HCT116 (cell line): Measurements from ENCODE around the gene RBM20. TPM values are rescaled to one million over a fixed set of nuclear protein-coding genes. Genes with fewer than 3 reads are reported as not detected.

ENCODE experiments used
- ATAC-seq: fragments of 200-7000 bp; cut with Tn5 transposase; 2 replicates; pipeline ENCODE4 v1.9.1; 2020; ENCODE audit warnings: mild to moderate bottlenecking, moderate library complexity
- BruUV-seq: library from RNA; stranded (reverse); fragments of 400-500 nt; replicated peaks from 2 replicates; lab custom pipeline; 2021; lab: Mats Ljungman, UMichigan
- CTCF ChIA-PET: fragments of 300-600 bp; sonication (Branson Sonifier 250); formaldehyde crosslinking; loops from one replicate; lab custom pipeline; 2021; ENCODE audit warnings: antibody characterized with exemption; lab: Charles Lee
- POLR2A ChIA-PET: fragments of 300-600, 350-600 bp; sonication (Branson Sonifier 250); formaldehyde crosslinking; loops from one replicate; lab custom pipeline; 2021; ENCODE audit warnings: antibody characterized with exemption; lab: Charles Lee
- RAD21 ChIA-PET, 2 experiments: fragments of 300-600 bp; sonication (Branson Sonifier 250); formaldehyde crosslinking; loops; one replicate each; lab custom pipeline; 2023; ENCODE audit warnings: low total read pairs in 2 of 2; ENCODE audit not compliant: uncharacterized antibody in 2 of 2, unreplicated experiment in 2 of 2, low non-redundant PET in 1 of 2; lab: Charles Lee
- DNase-seq: peaks from one replicate; pipeline ENCODE4 v3.0.0-alpha.2; 2010; ENCODE audit warnings: low read depth, low spot score
- H2AFZ ChIP-seq: fragments of 200-600 bp; shearing (Covaris generic), sonication (generic); 2 replicates; pipeline ENCODE4 v1.6.1; 2017; ENCODE audit warnings: low read depth, mixed run types, mixed read lengths, antibody characterized with exemption, low read length; ENCODE audit not compliant: poor library complexity, severe bottlenecking
- H3K27ac ChIP-seq: 2 replicates; pipeline ENCODE4 v1.5.1; 2012; ENCODE audit warnings: low read depth, low read length
- H3K27me3 ChIP-seq: fragments of 200-600 bp; sonication (generic); 2 replicates; pipeline ENCODE4 v1.6.1; 2016; ENCODE audit warnings: mixed run types, low read length, mixed read lengths; ENCODE audit not compliant: insufficient read depth
- H3K36me3 ChIP-seq, 2 experiments: fragments of 200-500 bp in 1 of 2; fragments of 200-600 bp in 1 of 2; sonication (Bioruptor generic) in 1 of 2; sonication (generic) in 1 of 2; 2 replicates each; pipeline versions ENCODE4 v1.5.1 to v1.6.1; 2014 to 2016; ENCODE audit warnings: low read length in 2 of 2, inconsistent platforms in 1 of 2, mixed read lengths in 1 of 2, mixed run types in 1 of 2; ENCODE audit not compliant: insufficient read depth in 2 of 2, control insufficient read depth in 1 of 2
- H3K4me1 ChIP-seq, 2 experiments: fragments of 200-600 bp in 1 of 2; sonication (generic) in 1 of 2; 2 replicates each; pipeline versions ENCODE4 v1.5.1 to v1.6.1; 2012 to 2017; ENCODE audit warnings: low read length in 2 of 2, inconsistent platforms in 1 of 2, mild to moderate bottlenecking in 1 of 2, mixed read lengths in 1 of 2, mixed run types in 1 of 2, moderate library complexity in 1 of 2; ENCODE audit not compliant: insufficient read depth in 2 of 2, control insufficient read depth in 1 of 2
- H3K4me2 ChIP-seq: fragments of 200-600 bp; sonication (generic); 2 replicates; pipeline ENCODE4 v1.6.1; 2017; ENCODE audit warnings: mixed run types, low read length, mixed read lengths
- H3K4me3 ChIP-seq, 2 experiments: fragments of 200-600 bp in 1 of 2; sonication (generic) in 1 of 2; replicated peaks in 1 of 2; 2 replicates each; pipeline ENCODE4 v1.5.1; 2011 to 2016; ENCODE audit warnings: low read length in 2 of 2, control low read depth in 1 of 2, low read depth in 1 of 2, mild to moderate bottlenecking in 1 of 2, mixed read lengths in 1 of 2, mixed run types in 1 of 2
- H3K79me2 ChIP-seq: fragments of 200-600 bp; sonication (generic); 2 replicates; pipeline ENCODE4 v1.6.1; 2017; ENCODE audit warnings: mild to moderate bottlenecking, mixed run types, low read length, moderate library complexity, mixed read lengths; ENCODE audit not compliant: insufficient read depth
- H3K9ac ChIP-seq: fragments of 200-600 bp; sonication (generic); 2 replicates; pipeline ENCODE4 v1.6.1; 2016; ENCODE audit warnings: low read length, mixed read lengths
- H3K9me2 ChIP-seq: fragments of 200-600 bp; sonication (generic), shearing (Covaris generic); 2 replicates; pipeline ENCODE4 v1.6.1; 2017; ENCODE audit warnings: mixed run types, mild to moderate bottlenecking, moderate library complexity; ENCODE audit not compliant: insufficient read depth
- H3K9me3 ChIP-seq, 2 experiments: fragments of 200-500 bp in 1 of 2; fragments of 200-600 bp in 1 of 2; sonication (Bioruptor generic) in 1 of 2; sonication (generic) in 1 of 2; 2 replicates each; pipeline ENCODE4 v1.6.1; 2014 to 2017; ENCODE audit warnings: low read length in 2 of 2, mixed read lengths in 2 of 2, inconsistent platforms in 1 of 2, low read depth in 1 of 2, mild to moderate bottlenecking in 1 of 2, mixed run types in 1 of 2, moderate library complexity in 1 of 2; ENCODE audit not compliant: control insufficient read depth in 1 of 2, insufficient read depth in 1 of 2
- H4K20me1 ChIP-seq: fragments of 200-600 bp; sonication (generic), shearing (Covaris generic); 2 replicates; pipeline ENCODE4 v1.6.1; 2017; ENCODE audit warnings: mixed run types, mild to moderate bottlenecking, moderate library complexity; ENCODE audit not compliant: insufficient read depth
- CBX3 ChIP-seq: IDR thresholded peaks from 2 replicates; pipeline ENCODE4 v1.6.1; 2012; ENCODE audit warnings: low read depth
- CEBPB ChIP-seq: IDR thresholded peaks from 2 replicates; pipeline ENCODE4 v1.6.1; 2012; ENCODE audit warnings: low read depth
- ELF1 ChIP-seq: IDR thresholded peaks from 2 replicates; pipeline ENCODE4 v1.6.1; 2012; ENCODE audit warnings: low read depth, borderline replicate concordance
- EZH2 ChIP-seq: fragments of 200-600 bp; sonication (generic); IDR thresholded peaks from 2 replicates; pipeline ENCODE4 v1.6.1; 2017; ENCODE audit warnings: antibody characterized with exemption, mixed run types
- JUND ChIP-seq: IDR thresholded peaks from 2 replicates; pipeline ENCODE4 v1.6.1; 2012
- REST ChIP-seq: IDR thresholded peaks from 2 replicates; pipeline ENCODE4 v1.6.1; 2012; ENCODE audit warnings: low read depth
- ZFX ChIP-seq: fragments of 450-650 bp; IDR thresholded peaks from 2 replicates; pipeline ENCODE4 v1.6.1; 2017
- intact Hi-C: fragments of 100-400 bp; cut with micrococcal nuclease; formaldehyde crosslinking; loops from 2 replicates; pipeline ENCODE4 v1.10.0; 2022
- total RNA-seq: library from RNA; stranded (reverse); gene quantifications from one replicate; pipeline ENCODE4 v1.2.1, GENCODE V29; 2021; ENCODE audit not compliant: unreplicated experiment
- TF ChIP-seq, protein P1 (sequence below): IDR thresholded peaks from 2 replicates; pipeline ENCODE4 v1.6.1; 2012

The RBM20 gene
- total RNA-seq, 1 experiment from 2014 or later, result 2.0 TPM

- BruUV-seq, result no TSS peak
- intact Hi-C loops, result loop anchor here (10.0 kb wide), 2 partner anchors 585 to 975 kb away; no protein-coding TSS in a partner anchor
- CTCF ChIA-PET, result interaction anchor here (0.8 to 1.2 kb wide), 2 partner anchors 11 to 20 kb away, joined by 3 to 4 read pairs; no protein-coding TSS in a partner anchor
Measured at GRCh38 chr10:110619514-110620397, 24.4 kb upstream of the RBM20 start.

More at GRCh38 chr10:110619514-110620397, 24.4 kb upstream of the RBM20 start:
- no peak for TF ChIP-seq CBX3
- no peak for TF ChIP-seq JUND
- TF ChIP-seq EZH2, result no peak
- TF ChIP-seq ZFX, result no peak
- TF ChIP-seq, protein P1, sequence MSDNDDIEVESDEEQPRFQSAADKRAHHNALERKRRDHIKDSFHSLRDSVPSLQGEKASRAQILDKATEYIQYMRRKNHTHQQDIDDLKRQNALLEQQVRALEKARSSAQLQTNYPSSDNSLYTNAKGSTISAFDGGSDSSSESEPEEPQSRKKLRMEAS, result no peak
- TF ChIP-seq ELF1, result no peak
- TF ChIP-seq REST, result no peak
- no peak for TF ChIP-seq CEBPB
- TF ChIP-seq, all 23 proteins: peak for 0
- Histone ChIP-seq H3K9me3 (no peaks in the 10 kb centered on the region), H2AFZ (no peak overlapping the region), H3K79me2 (no peaks in the 10 kb centered on the region), H4K20me1 (no peaks in the 10 kb centered on the region), H3K27me3 (no peaks in the 10 kb centered on the region), H3K9ac (no peak overlapping the region), H3K27ac (no peak overlapping the region), H3K9me2 (no peaks in the 10 kb centered on the region), H3K4me3 (no peak overlapping the region), H3K4me1 (no peaks in the 10 kb centered on the region), H3K4me2 (no peak overlapping the region), H3K36me3 (no peaks in the 10 kb centered on the region)
- POLR2A ChIA-PET, result no interaction called here
- no peak for DNase-seq
- ATAC-seq, result no peak
- RAD21 ChIA-PET, result no interaction called here
